H9 (cell line): Measurements from ENCODE around the gene SPRYD7. TPM values are rescaled to one million over a fixed set of nuclear protein-coding genes. Genes with fewer than 3 reads are reported as not detected.

Experiments
- DNase-seq: peaks from one replicate; pipeline ENCODE4 v3.0.0-alpha.2; 2017
- H2AFZ ChIP-seq: one replicate; pipeline ENCODE4 v1.6.1; 2013; ENCODE audit warnings: mild to moderate bottlenecking, low read length, control low read depth, moderate library complexity
- H2AK5ac ChIP-seq: 2 replicates; pipeline ENCODE4 v1.6.1; 2013; ENCODE audit warnings: low read length, control low read depth, mixed read lengths; ENCODE audit not compliant: insufficient read length
- H2BK120ac ChIP-seq: one replicate; pipeline ENCODE4 v1.6.1; 2013; ENCODE audit warnings: low read depth, mild to moderate bottlenecking, low read length, control low read depth, inconsistent platforms; ENCODE audit not compliant: poor library complexity, severe bottlenecking
- H2BK12ac ChIP-seq: 2 replicates; pipeline ENCODE4 v1.6.1; 2013; ENCODE audit warnings: low read length, control low read depth, mixed read lengths, low read depth; ENCODE audit not compliant: insufficient read length
- H2BK15ac ChIP-seq: 2 replicates; pipeline ENCODE4 v1.6.1; 2013; ENCODE audit warnings: low read depth, low read length, control low read depth
- H2BK20ac ChIP-seq: one replicate; pipeline ENCODE4 v1.6.1; 2013; ENCODE audit warnings: low read depth, mild to moderate bottlenecking, low read length, control low read depth, inconsistent platforms; ENCODE audit not compliant: poor library complexity, severe bottlenecking
- H2BK5ac ChIP-seq: 2 replicates; pipeline ENCODE4 v1.6.1; 2013; ENCODE audit warnings: low read length, control low read depth, mixed read lengths; ENCODE audit not compliant: insufficient read length
- H3K14ac ChIP-seq: 2 replicates; pipeline ENCODE4 v1.6.1; 2013; ENCODE audit warnings: low read length, control low read depth; ENCODE audit not compliant: insufficient read depth
- H3K18ac ChIP-seq: 2 replicates; pipeline ENCODE4 v1.6.1; 2013; ENCODE audit warnings: low read depth, mild to moderate bottlenecking, mixed read lengths, low read length, control low read depth; ENCODE audit not compliant: insufficient read length
- H3K23ac ChIP-seq: 2 replicates; pipeline ENCODE4 v1.6.1; 2013; ENCODE audit warnings: low read length, control low read depth, mixed read lengths, low read depth; ENCODE audit not compliant: insufficient read length
- H3K23me2 ChIP-seq: 2 replicates; pipeline ENCODE4 v1.6.1; 2013; ENCODE audit warnings: low read depth, mild to moderate bottlenecking, mixed read lengths, low read length, control low read depth; ENCODE audit not compliant: insufficient read length, poor library complexity, severe bottlenecking
- H3K27ac ChIP-seq: 2 replicates; pipeline ENCODE4 v1.5.1; 2013; ENCODE audit warnings: low read length, control low read depth, mixed read lengths, low read depth; ENCODE audit not compliant: insufficient read length
- H3K27me3 ChIP-seq: 2 replicates; pipeline ENCODE4 v1.6.1; 2013; ENCODE audit warnings: low read length, control low read depth, inconsistent platforms; ENCODE audit not compliant: insufficient read depth
- H3K4ac ChIP-seq: 2 replicates; pipeline ENCODE4 v1.6.1; 2013; ENCODE audit warnings: low read depth, mild to moderate bottlenecking, control low read depth, inconsistent platforms, low read length, moderate library complexity
- H3K4me1 ChIP-seq: 2 replicates; pipeline ENCODE4 v1.6.1; 2013; ENCODE audit warnings: low read length, control low read depth, inconsistent platforms; ENCODE audit not compliant: insufficient read depth
- H3K4me2 ChIP-seq: 2 replicates; pipeline ENCODE4 v1.6.1; 2013; ENCODE audit warnings: low read length, control low read depth, mixed read lengths; ENCODE audit not compliant: insufficient read length, insufficient read depth
- H3K56ac ChIP-seq: 2 replicates; pipeline ENCODE4 v1.6.1; 2013; ENCODE audit warnings: low read depth, mild to moderate bottlenecking, mixed read lengths, low read length, control low read depth; ENCODE audit not compliant: insufficient read length
- H3K79me1 ChIP-seq: 2 replicates; pipeline ENCODE4 v1.6.1; 2013; ENCODE audit warnings: low read depth, mild to moderate bottlenecking, moderate library complexity, low read length, control low read depth, inconsistent platforms; ENCODE audit not compliant: insufficient read depth, poor library complexity, severe bottlenecking
- H3K79me2 ChIP-seq: 2 replicates; pipeline ENCODE4 v1.6.1; 2013; ENCODE audit warnings: low read length, control low read depth, inconsistent platforms; ENCODE audit not compliant: insufficient read depth
- H3K9ac ChIP-seq: 2 replicates; pipeline ENCODE4 v1.6.1; 2013; ENCODE audit warnings: low read length, control low read depth, mixed read lengths; ENCODE audit not compliant: insufficient read length; ENCODE audit errors: extremely low read depth
- H3K9me3 ChIP-seq: one replicate; pipeline ENCODE4 v1.6.1; 2013; ENCODE audit warnings: low read depth, low read length, inconsistent platforms; ENCODE audit not compliant: control insufficient read depth
- H3T11ph ChIP-seq: one replicate; pipeline ENCODE4 v1.6.1; 2013; ENCODE audit warnings: mild to moderate bottlenecking, low read length, control low read depth, inconsistent platforms
- H4K20me1 ChIP-seq: one replicate; pipeline ENCODE4 v1.6.1; 2013; ENCODE audit not compliant: control insufficient read depth, insufficient read length, insufficient read depth
- H4K5ac ChIP-seq: 2 replicates; pipeline ENCODE4 v1.6.1; 2013; ENCODE audit warnings: low read depth, mild to moderate bottlenecking, mixed read lengths, low read length, control low read depth; ENCODE audit not compliant: insufficient read length
- H4K8ac ChIP-seq: replicated peaks from 2 replicates; pipeline ENCODE4 v1.6.1; 2013; ENCODE audit warnings: low read length, control low read depth, mixed read lengths, low read depth; ENCODE audit not compliant: insufficient read length
- H4K91ac ChIP-seq: 2 replicates; pipeline ENCODE4 v1.6.1; 2013; ENCODE audit warnings: low read depth, mild to moderate bottlenecking, moderate library complexity, mixed read lengths, low read length, control low read depth; ENCODE audit not compliant: insufficient read length
- H3K27ac Mint-ChIP-seq, 3 experiments: 2 replicates in 2 of 3; 3 replicates in 1 of 3; pipeline ENCODE4 v1.8.0; 2020 to 2021; ENCODE audit warnings: mixed read lengths in 3 of 3, mild to moderate bottlenecking in 1 of 3, moderate library complexity in 1 of 3
- H3K27me3 Mint-ChIP-seq: 2 replicates; pipeline ENCODE4 v1.8.0; 2021; ENCODE audit warnings: low read depth, mild to moderate bottlenecking, moderate library complexity, mixed read lengths
- H3K36me3 Mint-ChIP-seq, 3 experiments: 2 replicates in 2 of 3; 3 replicates in 1 of 3; pipeline ENCODE4 v1.8.0; 2020 to 2021; ENCODE audit warnings: low read depth in 3 of 3, mixed read lengths in 3 of 3; ENCODE audit not compliant: insufficient read depth in 1 of 3
- H3K4me1 Mint-ChIP-seq, 2 experiments: 2 replicates each; pipeline ENCODE4 v1.8.0; 2020; ENCODE audit warnings: mixed read lengths in 2 of 2
- H3K4me3 Mint-ChIP-seq, 2 experiments: 2 replicates in 1 of 2; 3 replicates in 1 of 2; pipeline ENCODE4 v1.8.0; 2020 to 2021; ENCODE audit warnings: mild to moderate bottlenecking in 2 of 2, mixed read lengths in 2 of 2, moderate library complexity in 1 of 2
- H3K9me3 Mint-ChIP-seq, 2 experiments: 2 replicates in 1 of 2; 3 replicates in 1 of 2; pipeline ENCODE4 v1.8.0; 2020; ENCODE audit warnings: mild to moderate bottlenecking in 2 of 2, mixed read lengths in 2 of 2, moderate library complexity in 1 of 2
- CTCF ChIP-seq: fragments of 200-600 bp; sonication (generic); conservative IDR thresholded peaks from 3 replicates; pipeline ENCODE4 v1.8.0; 2021; ENCODE audit warnings: antibody characterized with exemption, mild to moderate bottlenecking
- WGBS: extraction: QIAGEN DNeasy Blood & Tissue Kit; methylation state at CpG from one replicate; pipeline ENCODE4 v1.1.7; 2013; ENCODE audit warnings: missing lambda C conversion rate, low lambda C conversion rate, mixed read lengths; ENCODE audit not compliant: insufficient read length; ENCODE audit errors: extremely low coverage; 5-methylcytosine and 5-hydroxymethylcytosine counted together
- total RNA-seq: library from RNA; stranded (reverse); gene quantifications from 2 replicates; pipeline ENCODE4 v1.2.1, GENCODE V29; 2021

Gene SPRYD7
- total RNA-seq, 1 experiment from 2014 or later: 1.8 TPM

- Mint-ChIP-seq H3K4me1 (peaks cover 2 to 6% of the 10 kb centered on the region in 2 experiments; a peak in 3 of 4 replicates), H3K4me3 (no peak overlapping the region), H3K27ac (no peak overlapping the region), H3K27me3 (peaks cover 2% of the 10 kb centered on the region; the same call in 1 of the 2 replicates), H3K9me3 (no peaks in the 10 kb centered on the region), H3K36me3 (no peaks in the 10 kb centered on the region)
- no peak overlapping the region for H3K4ac ChIP-seq
- H3K27ac ChIP-seq: no peak overlapping the region
- no peak overlapping the region for H2BK120ac ChIP-seq
- H3K79me2 ChIP-seq: no peaks in the 10 kb centered on the region
- H2AFZ ChIP-seq: no peak overlapping the region
- H2BK20ac ChIP-seq: no peak overlapping the region
- no peak overlapping the region for H4K5ac ChIP-seq
- no peak overlapping the region for H2BK12ac ChIP-seq
- TF ChIP-seq CTCF: no peak
- no peak overlapping the region for H2BK5ac ChIP-seq
- no peaks in the 10 kb centered on the region for H3K4me1 ChIP-seq
- H3K9ac ChIP-seq: no peak overlapping the region
- H4K8ac ChIP-seq: no peak overlapping the region
- H2BK15ac ChIP-seq: no peak overlapping the region
- no peaks in the 10 kb centered on the region for H3K27me3 ChIP-seq
- H3K4me2 ChIP-seq: no peak overlapping the region
- H4K91ac ChIP-seq: no peak overlapping the region
- H3K56ac ChIP-seq: no peak overlapping the region
- no CpG with 5 or more reads among the region's 1 CpG for WGBS
- no peaks in the 10 kb centered on the region for H4K20me1 ChIP-seq
- no peak for DNase-seq
- no peaks in the 10 kb centered on the region for H3K9me3 ChIP-seq
- no peak overlapping the region for H3K18ac ChIP-seq
- no peak overlapping the region for H2AK5ac ChIP-seq
- H3K23me2 ChIP-seq: no peaks in the 10 kb centered on the region
- no peak overlapping the region for H3K14ac ChIP-seq
- no peak overlapping the region for H3K23ac ChIP-seq
- no peaks in the 10 kb centered on the region for H3K79me1 ChIP-seq
- H3T11ph ChIP-seq: no peak overlapping the region
Observed at GRCh38 chr13:49975826-49976225, 39.7 kb upstream of the SPRYD7 start.
